Natural killer cell (primary cell): ENCODE results near the gene HOXA2. TPM values are rescaled to one million over a fixed set of nuclear protein-coding genes. Genes with fewer than 3 reads are reported as not detected.

Experiments used
- ATAC-seq, 3 donors: fragments of 150-1000 bp in 2 of 3; fragments of 200-7000 bp in 1 of 3; cut with Tn5 transposase; 1 replicate in 1 of 3; 2 replicates in 2 of 3; pipeline ENCODE4 v1.10.0; 2021; ENCODE audit warnings: mild to moderate bottlenecking in 2 of 3, moderate library complexity in 2 of 3
- DNase-seq, 2 donors: peaks; one replicate each; pipeline versions ENCODE4 v3.0.0 to v3.0.0-alpha.2; 2013 to 2021; ENCODE audit warnings: mixed read lengths in 1 of 2
- H3K27ac ChIP-seq: one replicate; pipeline ENCODE4 v1.5.1; 2013; ENCODE audit warnings: mild to moderate bottlenecking, low read length
- H3K27me3 ChIP-seq: one replicate; pipeline ENCODE4 v1.6.1; 2013; ENCODE audit warnings: low read length; ENCODE audit not compliant: control insufficient read depth, insufficient read depth
- H3K36me3 ChIP-seq: one replicate; pipeline ENCODE4 v1.6.1; 2013; ENCODE audit warnings: low read length; ENCODE audit not compliant: control insufficient read depth, insufficient read depth
- H3K4me1 ChIP-seq: one replicate; pipeline ENCODE4 v1.6.1; 2013; ENCODE audit warnings: low read length; ENCODE audit not compliant: control insufficient read depth, insufficient read depth
- H3K4me3 ChIP-seq: one replicate; pipeline ENCODE4 v1.5.1; 2013; ENCODE audit warnings: low read length
- H3K9me3 ChIP-seq: one replicate; pipeline ENCODE4 v1.6.1; 2013; ENCODE audit warnings: low read length; ENCODE audit not compliant: control insufficient read depth, insufficient read depth
- H3K27ac Mint-ChIP-seq, 2 donors: one replicate each; pipeline ENCODE4 v1.8.0; 2022; ENCODE audit warnings: mild to moderate bottlenecking in 2 of 2, mixed read lengths in 2 of 2, moderate library complexity in 1 of 2
- H3K27me3 Mint-ChIP-seq, 2 donors: one replicate each; pipeline ENCODE4 v1.8.0; 2022; ENCODE audit warnings: low read depth in 2 of 2, mixed read lengths in 2 of 2
- H3K36me3 Mint-ChIP-seq: one replicate; pipeline ENCODE4 v1.8.0; 2022; ENCODE audit warnings: mixed read lengths
- H3K4me1 Mint-ChIP-seq, 2 donors: one replicate each; pipeline ENCODE4 v1.8.0; 2022; ENCODE audit warnings: mixed read lengths in 2 of 2
- H3K4me3 Mint-ChIP-seq: one replicate; pipeline ENCODE4 v1.8.0; 2022; ENCODE audit warnings: mild to moderate bottlenecking, moderate library complexity, mixed read lengths
- H3K9me3 Mint-ChIP-seq, 2 donors: one replicate each; pipeline ENCODE4 v1.8.0; 2022; ENCODE audit warnings: mixed read lengths in 2 of 2
- CTCF ChIP-seq: fragments of 200-600 bp; IDR thresholded peaks from one replicate; pipeline ENCODE4 v1.8.0; 2022; ENCODE audit warnings: antibody characterized with exemption
- WGBS: methylation state at CpG from one replicate; pipeline ENCODE4 v1.1.7; 2013; ENCODE audit warnings: missing lambda C conversion rate; ENCODE audit not compliant: insufficient coverage; 5-methylcytosine and 5-hydroxymethylcytosine counted together
- intact Hi-C: fragments of 100-400 bp; cut with micrococcal nuclease; formaldehyde crosslinking; loops from one replicate; pipeline ENCODE4 v1.14.2; 2022
- total RNA-seq, 4 donors: library from RNA; stranded (reverse); fragments of 120-200 nt in 1 of 4; gene quantifications; one replicate each; pipeline versions ENCODE4 v1.2.3 to v1.2.4, GENCODE V29; 2013 to 2022

The HOXA2 gene
- total RNA-seq, 3 donors from 2014 or later (not counting 1 experiment from before 2014, with no cell fraction given), result not detected

- peaks cover 16% of the 10 kb centered on the region for H3K27me3 ChIP-seq
- ATAC-seq, result no peak
Observed at GRCh38 chr7:27094304-27095049, 8.0 kb downstream of the HOXA2 start.

GRCh38 chr7:27093184-27093895 is 9.1 kb downstream of the HOXA2 start:
- WGBS, result 39% methylated on average over 3 of the region's 6 CpGs
- no peak overlapping the region for H3K27ac Mint-ChIP-seq
- H3K4me3 ChIP-seq, result no peak overlapping the region
- DNase-seq (no peak), ATAC-seq (no peak)
- peaks cover 56 to 63% of the 10 kb centered on the region in 2 donors for H3K27me3 Mint-ChIP-seq
- peaks cover 32 to 41% of the 10 kb centered on the region in 2 donors for H3K4me1 Mint-ChIP-seq
- H3K27me3 ChIP-seq, result peaks cover 22% of the 10 kb centered on the region
- no peaks in the 10 kb centered on the region for H3K9me3 Mint-ChIP-seq
- peaks cover 23% of the 10 kb centered on the region for H3K4me1 ChIP-seq
- H3K9me3 ChIP-seq, result no peaks in the 10 kb centered on the region
- H3K27ac ChIP-seq, result no peak overlapping the region
- intact Hi-C loops, result no loop called here
- H3K36me3 ChIP-seq, result no peaks in the 10 kb centered on the region
- H3K4me3 Mint-ChIP-seq, result peak overlapping the region; percentile 66
- no peaks in the 10 kb centered on the region for H3K36me3 Mint-ChIP-seq
- TF ChIP-seq CTCF, result no peak

More at GRCh38 chr7:27094304-27095049, 8.0 kb downstream of the HOXA2 start:
- 55% methylated on average over 29 of the region's 29 CpGs for WGBS
- Mint-ChIP-seq H3K4me3 (peak overlapping the region; percentile 91), H3K9me3 (no peaks in the 10 kb centered on the region), H3K36me3 (peaks cover 7% of the 10 kb centered on the region), H3K27me3 (peaks cover 54 to 63% of the 10 kb centered on the region in 2 donors), H3K27ac (peak overlapping the region; percentile 71 to 88), H3K4me1 (peaks cover 43 to 49% of the 10 kb centered on the region in 2 donors)
- no peak for TF ChIP-seq CTCF
- intact Hi-C loops, result loop anchor here (5.0 kb wide), 1 partner anchor 58 kb away; the partner anchor contains the start of gene HOXA3
- no peak overlapping the region for H3K4me3 ChIP-seq
- H3K27ac ChIP-seq, result no peak overlapping the region
- no peaks in the 10 kb centered on the region for H3K9me3 ChIP-seq
- peaks cover 30% of the 10 kb centered on the region for H3K4me1 ChIP-seq
- no peak for DNase-seq
- H3K36me3 ChIP-seq, result peaks cover 3% of the 10 kb centered on the region

GRCh38 chr7:27092819-27093110 is 9.7 kb downstream of the HOXA2 start:
- peaks cover 27 to 41% of the 10 kb centered on the region in 2 donors for H3K4me1 Mint-ChIP-seq
- no peaks in the 10 kb centered on the region for H3K36me3 ChIP-seq
- intact Hi-C loops, result no loop called here
- H3K4me3 ChIP-seq, result no peak overlapping the region
- H3K4me1 ChIP-seq, result peaks cover 21% of the 10 kb centered on the region
- no peaks in the 10 kb centered on the region for H3K36me3 Mint-ChIP-seq
- WGBS, result no CpG with 5 or more reads among the region's 1 CpG
- no peak overlapping the region for H3K27ac ChIP-seq
- peaks cover 57 to 67% of the 10 kb centered on the region in 2 donors for H3K27me3 Mint-ChIP-seq
- no peak for ATAC-seq
- no peak overlapping the region for H3K4me3 Mint-ChIP-seq
- H3K9me3 ChIP-seq, result no peaks in the 10 kb centered on the region
- TF ChIP-seq CTCF, result no peak
- peaks cover 26% of the 10 kb centered on the region for H3K27me3 ChIP-seq
- no peak overlapping the region for H3K27ac Mint-ChIP-seq
- no peaks in the 10 kb centered on the region for H3K9me3 Mint-ChIP-seq
- no peak for DNase-seq
